H1 (cell line): ENCODE results near the gene AFF1. TPM values are rescaled to one million over a fixed set of nuclear protein-coding genes. Genes with fewer than 3 reads are reported as not detected.

Source experiments
- BRCA1 ChIP-seq: IDR thresholded peaks from 2 replicates; pipeline ENCODE4 v1.6.1; 2012; ENCODE audit warnings: low read depth, low read length, improper control_type of control experiment
- polyA plus RNA-seq, 7 experiments: library from polyadenylated mRNA; depleted of rRNA in 3 of 7; stranded (reverse) in 5 of 7; unstranded in 2 of 7; fragments of >200 nt in 5 of 7; fragments of 200-250 nt in 2 of 7; gene quantifications; 1 replicate in 5 of 7; 2 replicates in 1 of 7; 4 replicates in 1 of 7; pipeline versions ENCODE4 v1.2.1 to v1.2.3, GENCODE V29; 2011 to 2013; ENCODE audit warnings: missing spikeins in 2 of 7, mixed read lengths in 2 of 7
- total RNA-seq: library from RNA; stranded (reverse); fragmentation: NEBNext Ultra II Directional; extraction: Animal tissue kit (Norgen Biotek cat#: 25700); gene quantifications from 2 replicates; pipeline ENCODE4 v1.2.1, GENCODE V29; 2021

AFF1 gene
- total and polyA plus RNA-seq, 2 of the 8 experiments (the other 6 are each of a cell fraction or from before 2014, with no cell fraction given): 14.8 to 85.5 TPM

DNA sequence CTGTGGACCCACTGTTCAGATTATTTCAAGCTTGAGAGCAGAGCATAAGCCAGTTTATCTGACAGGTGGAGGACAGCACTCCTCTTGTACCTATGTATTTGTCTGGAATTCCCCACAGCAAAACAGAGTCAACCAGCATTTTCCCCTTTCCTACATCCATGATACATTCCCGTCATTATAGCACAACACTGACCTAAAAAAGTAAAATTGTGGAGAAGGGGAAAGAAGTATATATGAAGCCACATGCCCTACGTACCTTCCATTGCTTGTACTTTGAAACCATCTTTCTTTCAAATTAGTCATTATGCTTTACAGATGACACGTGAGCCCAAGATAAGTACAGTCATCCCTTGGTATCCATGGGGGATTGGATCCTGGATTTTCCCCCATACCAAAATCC, 212.3 kb downstream of the AFF1 start (continued):
- no peak for TF ChIP-seq BRCA1
